H9 (cell line): ENCODE data around the gene EIF4E. TPM values are rescaled to one million over a fixed set of nuclear protein-coding genes. Genes with fewer than 3 reads are reported as not detected.

Source experiments
- DNase-seq: peaks from one replicate; pipeline ENCODE4 v3.0.0-alpha.2; 2017
- H2AFZ ChIP-seq: one replicate; pipeline ENCODE4 v1.6.1; 2013; ENCODE audit warnings: mild to moderate bottlenecking, low read length, control low read depth, moderate library complexity
- H2AK5ac ChIP-seq: 2 replicates; pipeline ENCODE4 v1.6.1; 2013; ENCODE audit warnings: low read length, control low read depth, mixed read lengths; ENCODE audit not compliant: insufficient read length
- H2BK120ac ChIP-seq: one replicate; pipeline ENCODE4 v1.6.1; 2013; ENCODE audit warnings: low read depth, mild to moderate bottlenecking, low read length, control low read depth, inconsistent platforms; ENCODE audit not compliant: poor library complexity, severe bottlenecking
- H2BK12ac ChIP-seq: 2 replicates; pipeline ENCODE4 v1.6.1; 2013; ENCODE audit warnings: low read length, control low read depth, mixed read lengths, low read depth; ENCODE audit not compliant: insufficient read length
- H2BK15ac ChIP-seq: 2 replicates; pipeline ENCODE4 v1.6.1; 2013; ENCODE audit warnings: low read depth, low read length, control low read depth
- H2BK20ac ChIP-seq: one replicate; pipeline ENCODE4 v1.6.1; 2013; ENCODE audit warnings: low read depth, mild to moderate bottlenecking, low read length, control low read depth, inconsistent platforms; ENCODE audit not compliant: poor library complexity, severe bottlenecking
- H2BK5ac ChIP-seq: 2 replicates; pipeline ENCODE4 v1.6.1; 2013; ENCODE audit warnings: low read length, control low read depth, mixed read lengths; ENCODE audit not compliant: insufficient read length
- H3K14ac ChIP-seq: 2 replicates; pipeline ENCODE4 v1.6.1; 2013; ENCODE audit warnings: low read length, control low read depth; ENCODE audit not compliant: insufficient read depth
- H3K18ac ChIP-seq: 2 replicates; pipeline ENCODE4 v1.6.1; 2013; ENCODE audit warnings: low read depth, mild to moderate bottlenecking, mixed read lengths, low read length, control low read depth; ENCODE audit not compliant: insufficient read length
- H3K23ac ChIP-seq: 2 replicates; pipeline ENCODE4 v1.6.1; 2013; ENCODE audit warnings: low read length, control low read depth, mixed read lengths, low read depth; ENCODE audit not compliant: insufficient read length
- H3K23me2 ChIP-seq: 2 replicates; pipeline ENCODE4 v1.6.1; 2013; ENCODE audit warnings: low read depth, mild to moderate bottlenecking, mixed read lengths, low read length, control low read depth; ENCODE audit not compliant: insufficient read length, poor library complexity, severe bottlenecking
- H3K27ac ChIP-seq: 2 replicates; pipeline ENCODE4 v1.5.1; 2013; ENCODE audit warnings: low read length, control low read depth, mixed read lengths, low read depth; ENCODE audit not compliant: insufficient read length
- H3K27me3 ChIP-seq: 2 replicates; pipeline ENCODE4 v1.6.1; 2013; ENCODE audit warnings: low read length, control low read depth, inconsistent platforms; ENCODE audit not compliant: insufficient read depth
- H3K4ac ChIP-seq: 2 replicates; pipeline ENCODE4 v1.6.1; 2013; ENCODE audit warnings: low read depth, mild to moderate bottlenecking, control low read depth, inconsistent platforms, low read length, moderate library complexity
- H3K4me1 ChIP-seq: 2 replicates; pipeline ENCODE4 v1.6.1; 2013; ENCODE audit warnings: low read length, control low read depth, inconsistent platforms; ENCODE audit not compliant: insufficient read depth
- H3K4me2 ChIP-seq: 2 replicates; pipeline ENCODE4 v1.6.1; 2013; ENCODE audit warnings: low read length, control low read depth, mixed read lengths; ENCODE audit not compliant: insufficient read length, insufficient read depth
- H3K56ac ChIP-seq: 2 replicates; pipeline ENCODE4 v1.6.1; 2013; ENCODE audit warnings: low read depth, mild to moderate bottlenecking, mixed read lengths, low read length, control low read depth; ENCODE audit not compliant: insufficient read length
- H3K79me1 ChIP-seq: 2 replicates; pipeline ENCODE4 v1.6.1; 2013; ENCODE audit warnings: low read depth, mild to moderate bottlenecking, moderate library complexity, low read length, control low read depth, inconsistent platforms; ENCODE audit not compliant: insufficient read depth, poor library complexity, severe bottlenecking
- H3K79me2 ChIP-seq: 2 replicates; pipeline ENCODE4 v1.6.1; 2013; ENCODE audit warnings: low read length, control low read depth, inconsistent platforms; ENCODE audit not compliant: insufficient read depth
- H3K9ac ChIP-seq: 2 replicates; pipeline ENCODE4 v1.6.1; 2013; ENCODE audit warnings: low read length, control low read depth, mixed read lengths; ENCODE audit not compliant: insufficient read length; ENCODE audit errors: extremely low read depth
- H3K9me3 ChIP-seq: one replicate; pipeline ENCODE4 v1.6.1; 2013; ENCODE audit warnings: low read depth, low read length, inconsistent platforms; ENCODE audit not compliant: control insufficient read depth
- H3T11ph ChIP-seq: one replicate; pipeline ENCODE4 v1.6.1; 2013; ENCODE audit warnings: mild to moderate bottlenecking, low read length, control low read depth, inconsistent platforms
- H4K20me1 ChIP-seq: one replicate; pipeline ENCODE4 v1.6.1; 2013; ENCODE audit not compliant: control insufficient read depth, insufficient read length, insufficient read depth
- H4K5ac ChIP-seq: 2 replicates; pipeline ENCODE4 v1.6.1; 2013; ENCODE audit warnings: low read depth, mild to moderate bottlenecking, mixed read lengths, low read length, control low read depth; ENCODE audit not compliant: insufficient read length
- H4K8ac ChIP-seq: replicated peaks from 2 replicates; pipeline ENCODE4 v1.6.1; 2013; ENCODE audit warnings: low read length, control low read depth, mixed read lengths, low read depth; ENCODE audit not compliant: insufficient read length
- H4K91ac ChIP-seq: 2 replicates; pipeline ENCODE4 v1.6.1; 2013; ENCODE audit warnings: low read depth, mild to moderate bottlenecking, moderate library complexity, mixed read lengths, low read length, control low read depth; ENCODE audit not compliant: insufficient read length
- H3K27ac Mint-ChIP-seq, 3 experiments: 2 replicates in 2 of 3; 3 replicates in 1 of 3; pipeline ENCODE4 v1.8.0; 2020 to 2021; ENCODE audit warnings: mixed read lengths in 3 of 3, mild to moderate bottlenecking in 1 of 3, moderate library complexity in 1 of 3
- H3K27me3 Mint-ChIP-seq: 2 replicates; pipeline ENCODE4 v1.8.0; 2021; ENCODE audit warnings: low read depth, mild to moderate bottlenecking, moderate library complexity, mixed read lengths
- H3K36me3 Mint-ChIP-seq, 3 experiments: 2 replicates in 2 of 3; 3 replicates in 1 of 3; pipeline ENCODE4 v1.8.0; 2020 to 2021; ENCODE audit warnings: low read depth in 3 of 3, mixed read lengths in 3 of 3; ENCODE audit not compliant: insufficient read depth in 1 of 3
- H3K4me1 Mint-ChIP-seq, 2 experiments: 2 replicates each; pipeline ENCODE4 v1.8.0; 2020; ENCODE audit warnings: mixed read lengths in 2 of 2
- H3K4me3 Mint-ChIP-seq, 2 experiments: 2 replicates in 1 of 2; 3 replicates in 1 of 2; pipeline ENCODE4 v1.8.0; 2020 to 2021; ENCODE audit warnings: mild to moderate bottlenecking in 2 of 2, mixed read lengths in 2 of 2, moderate library complexity in 1 of 2
- H3K9me3 Mint-ChIP-seq, 2 experiments: 2 replicates in 1 of 2; 3 replicates in 1 of 2; pipeline ENCODE4 v1.8.0; 2020; ENCODE audit warnings: mild to moderate bottlenecking in 2 of 2, mixed read lengths in 2 of 2, moderate library complexity in 1 of 2
- WGBS: extraction: QIAGEN DNeasy Blood & Tissue Kit; methylation state at CpG from one replicate; pipeline ENCODE4 v1.1.7; 2013; ENCODE audit warnings: missing lambda C conversion rate, low lambda C conversion rate, mixed read lengths; ENCODE audit not compliant: insufficient read length; ENCODE audit errors: extremely low coverage; 5-methylcytosine and 5-hydroxymethylcytosine counted together
- total RNA-seq: library from RNA; stranded (reverse); gene quantifications from 2 replicates; pipeline ENCODE4 v1.2.1, GENCODE V29; 2021
- TF ChIP-seq, protein P1 (sequence below): fragments of 200-600 bp; sonication (generic); conservative IDR thresholded peaks from 3 replicates; pipeline ENCODE4 v1.8.0; 2021; ENCODE audit warnings: antibody characterized with exemption, mild to moderate bottlenecking

EIF4E gene
- total RNA-seq, 1 experiment from 2014 or later = 163 TPM

DNA sequence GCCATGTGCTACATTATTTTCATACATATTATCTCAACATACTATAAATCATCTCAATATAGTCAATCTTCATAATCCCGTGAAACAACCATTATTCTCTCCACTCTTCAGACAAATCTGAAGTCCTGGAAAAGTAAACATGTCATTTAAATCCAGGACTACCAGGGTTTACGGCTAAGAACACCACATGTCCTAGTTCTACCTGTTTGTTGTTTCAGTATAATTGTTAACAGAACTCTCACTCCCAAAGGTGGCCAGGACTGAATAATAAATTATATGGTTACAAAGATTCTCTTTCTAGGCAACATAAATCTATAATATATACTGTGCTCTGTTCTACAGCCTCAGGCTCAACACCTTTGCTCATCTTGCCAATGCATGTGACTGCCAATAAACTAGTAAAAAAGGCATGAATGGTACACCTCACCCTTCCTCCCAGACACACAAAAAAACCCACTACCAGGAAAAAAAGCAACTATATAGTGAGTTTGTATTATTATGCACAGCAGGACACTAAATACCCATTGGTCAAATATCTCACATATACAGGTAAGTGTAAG lies 20.1 kb downstream of the EIF4E start:
- Mint-ChIP-seq H3K27me3 (no peaks in the 10 kb centered on the region), H3K4me3 (no peak overlapping the region), H3K9me3 (no peaks in the 10 kb centered on the region), H3K4me1 (peaks cover 40 to 42% of the 10 kb centered on the region in 2 experiments), H3K27ac (peak overlapping the region in 1 of 3 experiments; percentile 40; a peak in 1 of 7 replicates), H3K36me3 (peaks cover 0 to 3% (median 0%) of the 10 kb centered on the region in 3 experiments; a peak in 3 of 7 replicates)
- no peak overlapping the region for H2AK5ac ChIP-seq
- no peak overlapping the region for H4K91ac ChIP-seq
- no peak overlapping the region for H2BK20ac ChIP-seq
- no peak overlapping the region for H2AFZ ChIP-seq
- WGBS = 100% methylated on average over 1 of the region's 2 CpGs
- no peak for DNase-seq
- H4K5ac ChIP-seq = no peak overlapping the region
- peaks cover 69% of the 10 kb centered on the region for H3K79me2 ChIP-seq
- H2BK15ac ChIP-seq = no peak overlapping the region
- TF ChIP-seq, protein P1, sequence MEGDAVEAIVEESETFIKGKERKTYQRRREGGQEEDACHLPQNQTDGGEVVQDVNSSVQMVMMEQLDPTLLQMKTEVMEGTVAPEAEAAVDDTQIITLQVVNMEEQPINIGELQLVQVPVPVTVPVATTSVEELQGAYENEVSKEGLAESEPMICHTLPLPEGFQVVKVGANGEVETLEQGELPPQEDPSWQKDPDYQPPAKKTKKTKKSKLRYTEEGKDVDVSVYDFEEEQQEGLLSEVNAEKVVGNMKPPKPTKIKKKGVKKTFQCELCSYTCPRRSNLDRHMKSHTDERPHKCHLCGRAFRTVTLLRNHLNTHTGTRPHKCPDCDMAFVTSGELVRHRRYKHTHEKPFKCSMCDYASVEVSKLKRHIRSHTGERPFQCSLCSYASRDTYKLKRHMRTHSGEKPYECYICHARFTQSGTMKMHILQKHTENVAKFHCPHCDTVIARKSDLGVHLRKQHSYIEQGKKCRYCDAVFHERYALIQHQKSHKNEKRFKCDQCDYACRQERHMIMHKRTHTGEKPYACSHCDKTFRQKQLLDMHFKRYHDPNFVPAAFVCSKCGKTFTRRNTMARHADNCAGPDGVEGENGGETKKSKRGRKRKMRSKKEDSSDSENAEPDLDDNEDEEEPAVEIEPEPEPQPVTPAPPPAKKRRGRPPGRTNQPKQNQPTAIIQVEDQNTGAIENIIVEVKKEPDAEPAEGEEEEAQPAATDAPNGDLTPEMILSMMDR = no peak
- no peaks in the 10 kb centered on the region for H3K23me2 ChIP-seq
- no peak overlapping the region for H3K4me2 ChIP-seq
- H3K4ac ChIP-seq = no peak overlapping the region
- no peaks in the 10 kb centered on the region for H4K20me1 ChIP-seq
- no peak overlapping the region for H3K14ac ChIP-seq
- no peak overlapping the region for H3K27ac ChIP-seq
- peaks cover 9% of the 10 kb centered on the region for H3K79me1 ChIP-seq
- H3K4me1 ChIP-seq = peaks cover 2% of the 10 kb centered on the region; the same call in 1 of the 2 replicates
- H2BK12ac ChIP-seq = no peak overlapping the region
- H3K27me3 ChIP-seq = no peaks in the 10 kb centered on the region
- no peak overlapping the region for H4K8ac ChIP-seq
- no peak overlapping the region for H2BK120ac ChIP-seq
- H3K18ac ChIP-seq = no peak overlapping the region
- no peak overlapping the region for H3K9ac ChIP-seq
- H3K56ac ChIP-seq = no peak overlapping the region
- H3T11ph ChIP-seq = no peak overlapping the region
- H3K9me3 ChIP-seq = no peaks in the 10 kb centered on the region
- no peak overlapping the region for H3K23ac ChIP-seq
- no peak overlapping the region for H2BK5ac ChIP-seq
